GM12865 (cell line): ENCODE measurements around the gene PDE3B.

Source experiments
- DNase-seq: peaks from one replicate; pipeline ENCODE4 v3.0.0; 2010; ENCODE audit warnings: low read depth
- H3K4me3 ChIP-seq: 2 replicates; pipeline ENCODE4 v1.5.1; 2011; ENCODE audit warnings: mild to moderate bottlenecking, low read depth, low read length, control low read depth
- CTCF ChIP-seq: IDR thresholded peaks from 2 replicates; pipeline ENCODE4 v1.5.1; 2011; ENCODE audit warnings: low read length, control low read depth, low read depth, inconsistent platforms; ENCODE audit not compliant: insufficient read depth; ENCODE audit errors: missing control alignments

Gene PDE3B

GRCh38 chr11:14812757-14813156, 169.2 kb downstream of the PDE3B start:
- no peak for DNase-seq
- no peak for TF ChIP-seq CTCF
- no peak overlapping the region for H3K4me3 ChIP-seq

- DNase-seq, result no peak
- TF ChIP-seq CTCF, result no peak
- H3K4me3 ChIP-seq, result no peak overlapping the region
These were observed 169.9 kb downstream of the PDE3B start for GRCh38 chr11:14813516-14813915.

GRCh38 chr11:14818779-14819178, 175.2 kb downstream of the PDE3B start:
- no peak for TF ChIP-seq CTCF
- H3K4me3 ChIP-seq, result no peak overlapping the region
- no peak for DNase-seq

- no peak overlapping the region for H3K4me3 ChIP-seq
- no peak for TF ChIP-seq CTCF
- no peak for DNase-seq
These were observed 176.0 kb downstream of the PDE3B start for GRCh38 chr11:14819596-14819995.

- no peak for TF ChIP-seq CTCF
- DNase-seq, result no peak
- no peak overlapping the region for H3K4me3 ChIP-seq
These were observed 177.4 kb downstream of the PDE3B start for GRCh38 chr11:14821031-14821430.

GRCh38 chr11:14826600-14826999, 183.0 kb downstream of the PDE3B start:
- DNase-seq, result no peak
- no peak overlapping the region for H3K4me3 ChIP-seq
- no peak for TF ChIP-seq CTCF
